Sigmoid colon (tissue), 7 donors: Measurements from ENCODE around the gene UBL4A. TPM values are rescaled to one million over a fixed set of nuclear protein-coding genes. Genes with fewer than 3 reads are reported as not detected.

Source experiments
- DNase-seq: peaks from one replicate; pipeline ENCODE4 v3.0.0-alpha.2; 2019
- H3K27ac ChIP-seq, 4 donors: fragments of 200-600 bp; sonication (generic); one replicate each; pipeline ENCODE4 v1.5.1; 2016 to 2019; ENCODE audit warnings: mild to moderate bottlenecking in 1 of 4
- H3K27me3 ChIP-seq, 3 donors: fragments of 200-600 bp; sonication (generic); one replicate each; pipeline ENCODE4 v1.5.1; 2019; ENCODE audit warnings: mild to moderate bottlenecking in 1 of 3
- H3K36me3 ChIP-seq, 4 donors: fragments of 200-600 bp; sonication (generic); one replicate each; pipeline ENCODE4 v1.5.1; 2016 to 2019
- H3K4me1 ChIP-seq, 4 donors: fragments of 200-600 bp; sonication (generic); one replicate each; pipeline ENCODE4 v1.5.1; 2017 to 2019
- H3K4me3 ChIP-seq, 4 donors: fragments of 200-600 bp; sonication (generic); one replicate each; pipeline ENCODE4 v1.5.1; 2017 to 2019; ENCODE audit warnings: mild to moderate bottlenecking in 2 of 4, moderate library complexity in 1 of 4
- H3K9me3 ChIP-seq, 4 donors: fragments of 200-600 bp in 3 of 4; sonication (generic) in 3 of 4; one replicate each; pipeline versions ENCODE4 v1.5.1 to v1.6.1; 2013 to 2019
- CTCF ChIP-seq, 4 experiments: fragments of 450-650 bp in 3 of 4; fragments of 200-600 bp in 1 of 4; IDR thresholded peaks; one replicate each; pipeline ENCODE4 v1.5.1; 2016 to 2019; ENCODE audit warnings: antibody characterized with exemption in 4 of 4, mild to moderate bottlenecking in 3 of 4, moderate library complexity in 2 of 4
- EP300 ChIP-seq, 4 donors: sonication (generic); formaldehyde crosslinking; IDR thresholded peaks; one replicate each; pipeline ENCODE4 v1.6.1; 2017; ENCODE audit warnings: antibody characterized with exemption in 4 of 4
- POLR2A ChIP-seq, 2 donors: fragments of 450-650 bp; IDR thresholded peaks; one replicate each; pipeline ENCODE4 v1.6.1; 2016; ENCODE audit warnings: antibody characterized with exemption in 2 of 2, mild to moderate bottlenecking in 2 of 2, moderate library complexity in 2 of 2
- POLR2AphosphoS5 ChIP-seq, 4 donors: sonication (generic); formaldehyde crosslinking; IDR thresholded peaks; one replicate each; pipeline ENCODE4 v1.6.1; 2017; ENCODE audit warnings: antibody characterized with exemption in 4 of 4
- WGBS, 2 donors: extraction: QIAGEN DNeasy Blood & Tissue Kit; methylation state at CpG; one replicate each; pipeline ENCODE4 v1.1.7; 2013; 5-methylcytosine and 5-hydroxymethylcytosine counted together
- intact Hi-C: fragments of 100-400 bp; cut with DNase I; formaldehyde crosslinking; loops from one replicate; pipeline ENCODE4 v1.15.1; 2023
- polyA plus RNA-seq, 3 donors: library from polyadenylated mRNA; stranded (reverse); fragments of 200-250 nt; gene quantifications; one replicate each; pipeline ENCODE4 v1.2.3, GENCODE V29; 2013
- total RNA-seq, 4 donors: library from RNA; depleted of rRNA; stranded (reverse); fragments of >200 nt; gene quantifications; one replicate each; pipeline ENCODE4 v1.1.0, GENCODE V29; 2016
- donor health status: healthy with polysubstance abuse.
- donor health status: Bipolar disorder and iron deficiency.
- donor health status: healthy.

Gene UBL4A
- total and polyA plus RNA-seq, 7 donors, result 31.6 to 51.0 (median 40.2) TPM

DNA sequence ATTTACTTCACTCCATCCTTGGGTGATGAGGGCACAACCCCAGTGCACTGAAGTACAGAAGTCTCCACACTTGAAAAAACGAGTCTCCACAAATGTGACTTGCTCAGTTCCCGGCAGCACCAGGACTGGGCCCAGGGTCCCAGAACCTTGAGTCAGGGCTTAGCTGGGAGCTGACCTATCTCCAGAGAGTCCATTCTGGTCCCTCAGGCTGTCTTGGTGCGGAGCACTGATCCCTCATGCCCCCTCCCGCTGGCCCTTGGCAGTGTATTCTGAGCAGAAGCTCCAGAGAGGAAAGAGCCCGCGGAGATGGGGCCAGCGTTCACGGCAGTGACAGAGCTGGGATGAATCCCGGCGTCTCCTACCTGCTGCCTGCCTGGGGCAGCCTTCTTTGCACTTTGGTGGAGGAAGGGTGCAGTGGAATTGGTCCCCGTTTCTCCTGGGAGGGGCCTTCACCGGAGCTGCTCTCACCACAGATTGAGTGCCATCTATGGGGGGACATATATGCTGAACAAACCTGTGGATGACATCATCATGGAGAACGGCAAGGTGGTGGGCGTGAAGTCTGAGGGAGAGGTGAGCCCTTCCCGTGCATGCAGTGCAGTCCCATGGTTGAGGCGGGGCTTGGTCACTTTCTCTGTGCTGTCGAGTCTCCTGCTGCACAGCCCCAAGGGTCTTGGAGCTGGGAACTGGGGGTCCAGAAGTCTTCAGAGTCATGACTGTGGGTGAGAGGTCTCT is 45.6 kb downstream of the UBL4A start:
- WGBS, 2 donors, result 91% methylated on average over 17 of the region's 17 CpGs
- Histone ChIP-seq H3K4me1 (peaks cover 0 to 46% (median 31%) of the 10 kb centered on the region in 4 donors), H3K27ac (no peak overlapping the region), H3K36me3 (peaks cover 0 to 30% (median 19%) of the 10 kb centered on the region in 4 donors), H3K4me3 (no peak overlapping the region), H3K9me3 (no peaks in the 10 kb centered on the region), H3K27me3 (no peaks in the 10 kb centered on the region)
- intact Hi-C loops, result no loop called here
- DNase-seq, result no peak
- TF ChIP-seq POLR2AphosphoS5 (IDR thresholded peaks at IDR 0.05), result no peak

DNA sequence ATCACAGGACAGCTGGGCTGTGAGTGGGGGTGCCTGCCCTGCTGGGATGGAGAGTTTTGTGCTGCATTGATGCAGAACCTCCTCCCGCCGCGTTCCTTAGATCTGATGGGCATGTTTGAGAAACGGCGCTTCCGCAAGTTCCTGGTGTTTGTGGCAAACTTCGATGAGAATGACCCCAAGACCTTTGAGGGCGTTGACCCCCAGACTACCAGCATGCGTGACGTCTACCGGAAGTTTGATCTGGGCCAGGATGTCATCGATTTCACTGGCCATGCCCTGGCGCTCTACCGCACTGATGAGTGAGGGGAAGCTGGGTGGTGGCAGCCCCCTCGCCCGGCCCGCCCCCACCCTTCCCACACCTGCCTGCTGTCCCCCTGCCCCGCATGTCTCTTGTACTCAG is 46.6 kb downstream of the UBL4A start:
- no peak for TF ChIP-seq EP300 (IDR thresholded peaks at IDR 0.05)
- no peak for TF ChIP-seq CTCF (IDR thresholded peaks at IDR 0.05)
- no peak for TF ChIP-seq POLR2AphosphoS5 (IDR thresholded peaks at IDR 0.05)
- TF ChIP-seq POLR2A (IDR thresholded peaks at IDR 0.05), result no peak
- no peaks in the 10 kb centered on the region for H3K27me3 ChIP-seq
- WGBS, 2 donors, result 93 to 95% methylated on average over 17 to 18 of the region's 18 CpGs
- H3K36me3 ChIP-seq, result peaks cover 0 to 39% (median 19%) of the 10 kb centered on the region in 4 donors
- DNase-seq, result no peak
- H3K4me3 ChIP-seq, result no peak overlapping the region
- H3K9me3 ChIP-seq, result no peaks in the 10 kb centered on the region
- H3K4me1 ChIP-seq, result peaks cover 0 to 36% (median 23%) of the 10 kb centered on the region in 4 donors
- intact Hi-C loops, result loop anchor here (5.0 kb wide), 1 partner anchor 47 kb away; the partner anchor contains the start of gene UBL4A
- no peak overlapping the region for H3K27ac ChIP-seq

DNA sequence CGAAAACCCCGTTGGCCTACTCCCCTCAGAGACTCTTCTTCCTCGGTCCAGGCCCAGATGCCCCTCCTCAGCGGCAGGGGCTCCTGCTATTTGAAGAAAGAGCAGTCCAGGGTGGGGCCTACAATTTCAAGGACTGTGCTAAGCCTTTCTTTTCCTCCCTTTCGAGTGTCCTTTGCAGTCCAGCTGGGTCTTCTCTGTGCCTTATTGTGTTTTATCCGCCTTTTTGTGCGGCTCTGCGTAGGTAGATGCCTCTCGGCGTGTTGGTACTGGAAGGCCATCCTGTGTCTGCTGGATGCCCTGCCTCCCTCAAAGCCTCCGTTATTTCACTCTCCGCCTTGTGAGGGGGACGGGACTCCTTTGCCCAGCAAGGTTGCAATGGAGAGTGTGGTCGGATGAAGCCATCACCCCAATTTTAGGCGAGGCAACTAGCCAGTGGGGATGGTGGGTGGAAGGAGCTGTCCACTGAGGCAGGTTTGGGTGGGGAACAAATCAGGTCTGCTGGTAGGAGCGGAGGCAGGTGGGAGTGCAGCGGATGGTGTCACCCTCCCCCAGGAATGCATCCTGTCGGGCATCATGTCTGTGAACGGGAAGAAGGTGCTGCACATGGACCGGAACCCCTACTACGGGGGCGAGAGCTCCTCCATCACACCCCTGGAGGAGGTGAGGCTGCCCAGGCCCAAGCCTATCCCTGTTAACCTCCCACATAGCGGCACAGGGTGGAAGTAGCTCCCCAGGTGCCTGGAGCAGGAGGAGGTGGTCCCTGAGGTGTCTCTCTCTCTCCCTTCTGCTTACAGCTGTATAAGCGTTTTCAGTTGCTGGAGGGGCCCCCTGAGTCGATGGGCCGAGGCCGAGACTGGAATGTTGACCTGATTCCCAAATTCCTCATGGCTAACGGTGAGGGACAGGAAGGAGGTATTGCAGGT is 48.2 kb downstream of the UBL4A start:
- H3K36me3 ChIP-seq, result peaks cover 0 to 53% (median 19%) of the 10 kb centered on the region in 4 donors
- H3K27me3 ChIP-seq, result no peaks in the 10 kb centered on the region
- TF ChIP-seq POLR2AphosphoS5 (IDR thresholded peaks at IDR 0.05) (no peak), POLR2A (IDR thresholded peaks at IDR 0.05) (no peak), EP300 (IDR thresholded peaks at IDR 0.05) (no peak), CTCF (IDR thresholded peaks at IDR 0.05) (no peak)
- H3K4me3 ChIP-seq, result peak overlapping the region; percentile 48 to 76 (median 70)
- H3K4me1 ChIP-seq, result peaks cover 0 to 27% (median 13%) of the 10 kb centered on the region in 4 donors
- intact Hi-C loops, result loop anchor here (5.0 kb wide), 1 partner anchor 49 kb away; the partner anchor contains the start of gene UBL4A
- WGBS, 2 donors, result 67 to 71% methylated on average over 28 of the region's 28 CpGs
- H3K9me3 ChIP-seq, result no peaks in the 10 kb centered on the region
- peak overlapping the region; percentile 85 to 93 (median 88) for H3K27ac ChIP-seq
- no peak for DNase-seq

DNA sequence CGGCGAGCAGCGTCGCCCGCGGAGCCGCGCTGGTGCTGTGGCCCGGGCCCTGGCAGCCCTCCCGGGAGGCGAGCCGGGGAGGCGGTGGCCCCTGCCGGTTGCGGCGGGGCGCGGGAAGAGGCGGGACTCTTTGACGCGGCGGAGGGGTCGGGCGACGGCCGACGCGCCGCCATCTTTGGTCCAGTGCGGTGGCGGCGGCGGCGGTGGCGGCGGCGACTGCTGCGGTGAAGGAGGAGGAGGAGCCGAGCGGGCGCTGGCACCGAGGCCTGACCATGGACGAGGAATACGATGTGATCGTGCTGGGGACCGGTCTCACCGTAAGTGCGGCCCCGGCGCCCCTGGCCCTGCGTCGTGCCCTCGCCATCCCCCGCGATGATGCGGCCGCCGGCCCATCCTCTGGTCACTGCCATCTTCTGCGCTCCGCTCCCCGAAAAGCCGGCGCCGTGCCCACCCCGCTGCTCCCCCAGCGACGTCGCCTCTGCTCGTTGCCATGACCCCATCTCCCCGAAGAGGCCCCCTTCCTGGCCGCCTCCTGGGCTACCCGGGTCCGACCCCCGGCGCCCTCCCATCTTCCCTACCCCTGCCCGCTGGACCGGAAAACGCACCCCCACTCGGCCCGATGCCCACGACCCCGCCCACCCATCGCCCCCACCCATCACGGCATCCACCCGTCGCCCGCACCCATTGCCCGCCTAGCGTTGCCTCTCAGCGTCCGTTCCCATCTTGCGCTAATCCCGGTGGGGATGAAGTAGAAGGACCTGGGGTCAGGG is 49.2 kb downstream of the UBL4A start, which contains the start of gene GDI1:
GDI1 (plus strand) TSS at position 172 of the 770 bp plus-strand sequence; CDS start at position 273, 101 bp downstream.
- H3K4me1 ChIP-seq, result peaks cover 0 to 26% (median 13%) of the 10 kb centered on the region in 4 donors
- H3K27ac ChIP-seq, result peak within 1 kb of the TSS; percentile 85 to 93 (median 88)
- WGBS, 2 donors, result 0 to 1% methylated on average over 93 of the region's 93 CpGs
- no peaks in the 10 kb centered on the region for H3K27me3 ChIP-seq
- intact Hi-C loops, result loop anchor here (5.0 kb wide), 1 partner anchor 50 kb away; the partner anchor contains the start of gene UBL4A
- TF ChIP-seq EP300 (IDR thresholded peaks at IDR 0.05), result no peak
- peak; percentile 30 to 35 for TF ChIP-seq POLR2A (IDR thresholded peaks at IDR 0.05)
- peak; percentile 66 to 90 (median 84) for TF ChIP-seq POLR2AphosphoS5 (IDR thresholded peaks at IDR 0.05)
- TF ChIP-seq CTCF (IDR thresholded peaks at IDR 0.05), result no peak
- peaks cover 0 to 55% (median 14%) of the 10 kb centered on the region in 4 donors for H3K36me3 ChIP-seq
- peak within 1 kb of the TSS; percentile 48 to 76 (median 70) for H3K4me3 ChIP-seq
- DNase-seq, result peak; percentile 82
- H3K9me3 ChIP-seq, result no peaks in the 10 kb centered on the region
